ENCODE results near the gene CD86.

DNA sequence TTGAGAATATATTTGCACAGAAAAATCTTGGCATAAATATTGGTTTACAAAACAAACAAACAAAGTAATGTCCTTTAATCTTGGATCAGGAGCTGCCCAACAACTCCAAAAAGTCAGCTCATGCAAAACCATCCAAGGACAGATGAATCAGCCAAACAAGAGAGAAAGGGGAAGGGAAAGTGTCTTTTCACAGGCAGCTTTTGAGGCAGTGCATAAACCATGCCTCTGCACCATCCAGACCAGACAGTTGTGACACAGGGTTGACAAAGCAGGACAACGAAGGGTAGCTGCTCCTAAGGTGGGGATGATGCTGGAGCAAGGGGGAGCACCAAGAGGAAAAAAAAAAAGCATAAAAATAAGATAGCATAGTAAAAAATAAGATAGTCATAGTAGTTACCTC, 8.7 kb downstream of the CD86 start:
- TF ChIP-seq TARDBP (IDR thresholded peaks at IDR 0.05) (no peak), SP1 (IDR thresholded peaks at IDR 0.05) (no peak), HDGF (IDR thresholded peaks at IDR 0.05; ENCODE audit: borderline replicate concordance) (no peak), SUZ12 (IDR thresholded peaks at IDR 0.05) (no peak), ELF4 (IDR thresholded peaks at IDR 0.05) (no peak), LEF1 (IDR thresholded peaks at IDR 0.05; ENCODE audit: borderline replicate concordance) (no peak), NFRKB (IDR thresholded peaks at IDR 0.05) (no peak), BHLHE40 (IDR thresholded peaks at IDR 0.05; ENCODE audit: borderline replicate concordance) (no peak), FOXA1 (IDR thresholded peaks at IDR 0.05) (no peak), ZNF384 (IDR thresholded peaks at IDR 0.05) (no peak), CTBP1 (IDR thresholded peaks at IDR 0.05; ENCODE audit: borderline replicate concordance) (no peak), ARNT (IDR thresholded peaks at IDR 0.05) (no peak), FOXK2 (IDR thresholded peaks at IDR 0.05) (no peak), FOXM1 (IDR thresholded peaks at IDR 0.05; ENCODE audit: borderline replicate concordance) (no peak)

Measured in HEK293T (cell line).